SK-N-SH (cell line): ENCODE measurements around the gene RIC8B. TPM values are rescaled to one million over a fixed set of nuclear protein-coding genes. Genes with fewer than 3 reads are reported as not detected.

Source experiments
- CTCF ChIA-PET: fragments of 300-600, 350-600 bp; formaldehyde crosslinking; extraction: SDS; loops from one replicate; lab custom pipeline; 2021; lab: Yijun Ruan, JAX
- POLR2A ChIA-PET: fragments of 350-600 bp; sonication (Branson Sonifier 250); formaldehyde crosslinking; extraction: SDS; loops from one replicate; lab custom pipeline; 2020; ENCODE audit warnings: antibody characterized with exemption, inconsistent platforms; lab: Yijun Ruan, JAX
- DNase-seq: peaks from one replicate; pipeline ENCODE4 v3.0.0; 2012
- H2AFZ ChIP-seq: fragments of 200-600 bp; sonication (generic); 2 replicates; pipeline ENCODE4 v1.8.1; 2016; ENCODE audit warnings: antibody characterized with exemption, mild to moderate bottlenecking, low read depth
- H3F3A ChIP-seq: fragments of 200-600 bp; sonication (generic); replicated peaks from 2 replicates; pipeline ENCODE3; 2016; ENCODE audit warnings: antibody characterized with exemption, mild to moderate bottlenecking; ENCODE audit not compliant: insufficient read depth
- H3K27ac ChIP-seq, 2 experiments: fragments of 200-500 bp in 1 of 2; fragments of 200-600 bp in 1 of 2; sonication (Bioruptor generic) in 1 of 2; sonication (generic), shearing (Covaris generic) in 1 of 2; 2 replicates each; pipeline versions ENCODE4 v1.5.1 to v1.6.1; 2014 to 2016; ENCODE audit warnings: low read depth in 2 of 2, inconsistent platforms in 1 of 2, low read length in 1 of 2, mild to moderate bottlenecking in 1 of 2, mixed read lengths in 1 of 2
- H3K27me3 ChIP-seq: fragments of 200-600 bp; sonication (generic), shearing (Covaris generic); 2 replicates; pipeline ENCODE4 v1.6.1; 2016; ENCODE audit warnings: mixed run types; ENCODE audit not compliant: insufficient read depth
- H3K36me3 ChIP-seq, 2 experiments: fragments of 200-500 bp in 1 of 2; fragments of 200-600 bp in 1 of 2; sonication (Bioruptor generic) in 1 of 2; sonication (generic) in 1 of 2; replicated peaks in 1 of 2; 2 replicates each; pipeline versions ENCODE3 to v1.5.1; 2014 to 2016; ENCODE audit warnings: low read length in 1 of 2, mild to moderate bottlenecking in 1 of 2; ENCODE audit not compliant: insufficient read depth in 2 of 2, control insufficient read depth in 1 of 2
- H3K4me1 ChIP-seq, 2 experiments: fragments of 200-500 bp in 1 of 2; fragments of 200-600 bp in 1 of 2; sonication (Bioruptor generic) in 1 of 2; sonication (generic), shearing (Covaris generic) in 1 of 2; 2 replicates each; pipeline versions ENCODE4 v1.5.1 to v1.6.1; 2014 to 2016; ENCODE audit warnings: low read depth in 1 of 2, low read length in 1 of 2, mixed run types in 1 of 2; ENCODE audit not compliant: insufficient read depth in 2 of 2, control insufficient read depth in 1 of 2
- H3K4me2 ChIP-seq: fragments of 200-600 bp; sonication (generic), shearing (Covaris generic); 2 replicates; pipeline ENCODE4 v1.6.1; 2017; ENCODE audit warnings: mixed run types
- H3K4me3 ChIP-seq, 2 experiments: fragments of 200-500 bp in 1 of 2; fragments of 200-600 bp in 1 of 2; sonication (Bioruptor generic) in 1 of 2; sonication (generic), shearing (Covaris generic) in 1 of 2; 2 replicates each; pipeline versions ENCODE4 v1.5.1 to v1.8.1; 2014 to 2016; ENCODE audit warnings: low read depth in 2 of 2, inconsistent platforms in 1 of 2, low read length in 1 of 2, mild to moderate bottlenecking in 1 of 2, mixed read lengths in 1 of 2, moderate library complexity in 1 of 2
- H3K79me2 ChIP-seq: fragments of 200-600 bp; sonication (generic); 2 replicates; pipeline ENCODE4 v1.8.1; 2017; ENCODE audit warnings: mild to moderate bottlenecking; ENCODE audit not compliant: insufficient read depth
- H3K9ac ChIP-seq: fragments of 200-600 bp; sonication (generic); 2 replicates; pipeline ENCODE4 v1.6.1; 2017; ENCODE audit warnings: mixed run types
- H3K9me2 ChIP-seq: fragments of 200-600 bp; sonication (generic); 2 replicates; pipeline ENCODE4 v1.6.1; 2017; ENCODE audit warnings: mixed run types
- H3K9me3 ChIP-seq: fragments of 200-600 bp; sonication (generic); 2 replicates; pipeline ENCODE4 v1.6.1; 2017; ENCODE audit warnings: mixed run types, mild to moderate bottlenecking, moderate library complexity
- H4K20me1 ChIP-seq: fragments of 200-600 bp; sonication (generic); 2 replicates; pipeline ENCODE4 v1.6.1; 2017; ENCODE audit warnings: mild to moderate bottlenecking, mixed run types; ENCODE audit not compliant: insufficient read depth
- EP300 ChIP-seq, 2 experiments: IDR thresholded peaks; 2 replicates each; pipeline versions ENCODE4 v1.4.0 to v1.6.1; 2012; ENCODE audit warnings: borderline replicate concordance in 1 of 2, low read depth in 1 of 2, low read length in 1 of 2
- GATA2 ChIP-seq: sonication (generic); formaldehyde crosslinking; IDR thresholded peaks from 2 replicates; pipeline ENCODE4 v1.5.0; 2020; ENCODE audit warnings: mild to moderate bottlenecking, missing genetic modification reagents
- IRF3 ChIP-seq: fragments of 150-350 bp; IDR thresholded peaks from 2 replicates; pipeline ENCODE4 v1.6.1; 2016; ENCODE audit warnings: mild to moderate bottlenecking, low read depth, low read length
- JUND ChIP-seq: IDR thresholded peaks from 2 replicates; pipeline ENCODE4 v1.4.0; 2012
- MEF2A ChIP-seq: IDR thresholded peaks from 2 replicates; pipeline ENCODE4 v1.4.0; 2012; ENCODE audit warnings: low read depth, borderline replicate concordance
- MXI1 ChIP-seq: IDR thresholded peaks from 2 replicates; pipeline ENCODE4 v1.6.1; 2012; ENCODE audit warnings: mild to moderate bottlenecking, low read depth, low read length, improper control_type of control experiment
- NFIC ChIP-seq: IDR thresholded peaks from 2 replicates; pipeline ENCODE4 v1.4.0; 2012; ENCODE audit warnings: borderline replicate concordance
- NRF1 ChIP-seq: IDR thresholded peaks from 2 replicates; pipeline ENCODE4 v1.6.1; 2012; ENCODE audit warnings: low read depth, mild to moderate bottlenecking, low read length
- RCOR1 ChIP-seq: fragments of 150-350 bp; IDR thresholded peaks from 2 replicates; pipeline ENCODE4 v1.6.1; 2017; ENCODE audit warnings: antibody characterized with exemption, low read length
- REST ChIP-seq: IDR thresholded peaks from 2 replicates; pipeline ENCODE4 v1.6.1; 2012; ENCODE audit warnings: mild to moderate bottlenecking, low read depth, low read length, moderate library complexity
- RFX5 ChIP-seq: IDR thresholded peaks from 2 replicates; pipeline ENCODE4 v1.6.1; 2012; ENCODE audit warnings: mild to moderate bottlenecking, improper control_type of control experiment, low read length
- YY1 ChIP-seq: IDR thresholded peaks from 2 replicates; pipeline ENCODE4 v1.4.0; 2012; ENCODE audit warnings: low read depth, mild to moderate bottlenecking
- ZBTB33 ChIP-seq: IDR thresholded peaks from 2 replicates; pipeline ENCODE4 v1.4.0; 2012; ENCODE audit warnings: low read depth, borderline replicate concordance
- WGBS: methylation state at CpG from one replicate; pipeline ENCODE4 v1.1.6; 2017; ENCODE audit warnings: low lambda C conversion rate; 5-methylcytosine and 5-hydroxymethylcytosine counted together
- polyA plus RNA-seq, 3 experiments: library from polyadenylated mRNA; depleted of rRNA; stranded (reverse); fragments of >200 nt; gene quantifications; 2 replicates each; pipeline ENCODE4 v1.2.3, GENCODE V29; 2012
- TF ChIP-seq, protein P1 (sequence below): IDR thresholded peaks from 2 replicates; pipeline ENCODE4 v1.4.0; 2012; ENCODE audit warnings: low read depth, borderline replicate concordance

RIC8B gene
- polyA plus RNA-seq, 1 of the 3 experiments (the other 2 are of a cell fraction): 6.2 TPM

- no peak overlapping the region for H3K27ac ChIP-seq
- H3K9me2 ChIP-seq: no peaks in the 10 kb centered on the region
- no peaks in the 10 kb centered on the region for H4K20me1 ChIP-seq
- POLR2A ChIA-PET: no interaction called here
- no peaks in the 10 kb centered on the region for H3K9me3 ChIP-seq
- no peaks in the 10 kb centered on the region for H3F3A ChIP-seq
- peaks cover 6 to 7% of the 10 kb centered on the region in 2 experiments for H3K4me1 ChIP-seq
- no peak overlapping the region for H3K4me3 ChIP-seq
- H2AFZ ChIP-seq: no peak overlapping the region
- H3K79me2 ChIP-seq: peaks cover 9% of the 10 kb centered on the region; the same call in 1 of the 2 replicates
- WGBS: 95% methylated on average over 10 of the region's 10 CpGs
- H3K4me2 ChIP-seq: no peak overlapping the region
- no peak overlapping the region for H3K9ac ChIP-seq
- DNase-seq: no peak
- CTCF ChIA-PET: no interaction called here
- no peaks in the 10 kb centered on the region for H3K27me3 ChIP-seq
- TF ChIP-seq YY1: no peak
- no peak for TF ChIP-seq MXI1
- TF ChIP-seq GATA2 (CRISPR knock-in tag): no peak
- TF ChIP-seq, protein P1, sequence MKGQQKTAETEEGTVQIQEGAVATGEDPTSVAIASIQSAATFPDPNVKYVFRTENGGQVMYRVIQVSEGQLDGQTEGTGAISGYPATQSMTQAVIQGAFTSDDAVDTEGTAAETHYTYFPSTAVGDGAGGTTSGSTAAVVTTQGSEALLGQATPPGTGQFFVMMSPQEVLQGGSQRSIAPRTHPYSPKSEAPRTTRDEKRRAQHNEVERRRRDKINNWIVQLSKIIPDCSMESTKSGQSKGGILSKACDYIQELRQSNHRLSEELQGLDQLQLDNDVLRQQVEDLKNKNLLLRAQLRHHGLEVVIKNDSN: no peak
- TF ChIP-seq JUND: no peak
- TF ChIP-seq NRF1: no peak
- TF ChIP-seq ZBTB33: no peak
- H3K36me3 ChIP-seq: peaks cover 4 to 13% of the 10 kb centered on the region in 2 experiments
Observed at GRCh38 chr12:106868982-106869700, 94.7 kb downstream of the RIC8B start.

GRCh38 chr12:106870116-106870515 lies 95.6 kb downstream of the RIC8B start:
- no peak for DNase-seq
- H3K4me2 ChIP-seq: no peak overlapping the region
- no peaks in the 10 kb centered on the region for H3K9me2 ChIP-seq
- H3K27ac ChIP-seq: no peak overlapping the region
- ChIA-PET POLR2A (no interaction called here), CTCF (interaction anchor here (0.9 kb wide), 1 partner anchor 29 kb away, joined by 6 read pairs; no protein-coding TSS in a partner anchor)
- no peak overlapping the region for H2AFZ ChIP-seq
- peaks cover 4 to 19% of the 10 kb centered on the region in 2 experiments for H3K36me3 ChIP-seq
- no peaks in the 10 kb centered on the region for H3K27me3 ChIP-seq
- no peaks in the 10 kb centered on the region for H3F3A ChIP-seq
- no peaks in the 10 kb centered on the region for H3K9me3 ChIP-seq
- H3K79me2 ChIP-seq: peaks cover 6% of the 10 kb centered on the region; the same call in 1 of the 2 replicates
- H3K4me1 ChIP-seq: peaks cover 6 to 7% of the 10 kb centered on the region in 2 experiments
- TF ChIP-seq REST (no peak), GATA2 (CRISPR knock-in tag) (no peak), NFIC (no peak), RFX5 (no peak), EP300 (IDR thresholded peaks at IDR 0.05; ENCODE audit: borderline replicate concordance in 1 of 2, low read depth in 1 of 2, low read length in 1 of 2) (no peak), MEF2A (no peak), IRF3 (no peak), RCOR1 (no peak)
- no peak overlapping the region for H3K4me3 ChIP-seq
- no peak overlapping the region for H3K9ac ChIP-seq
- H4K20me1 ChIP-seq: no peaks in the 10 kb centered on the region
